ENCODE results near the gene PACSIN2.
"Not testable (repeated sequence)": the region's sequence is repeated elsewhere in the genome, so short reads cannot be mapped to it uniquely, and the experiment has no call there.

The PACSIN2 gene

GRCh38 chr22:42992092-42992491, 22.9 kb downstream of the PACSIN2 start:
- DNase-seq (ENCODE audit: low read depth in 2 of 2) = no peak

- no peak for DNase-seq (ENCODE audit: low read depth in 2 of 2)
Observed at GRCh38 chr22:42991010-42991651, 23.8 kb downstream of the PACSIN2 start.

GRCh38 chr22:42990131-42990838, 24.7 kb downstream of the PACSIN2 start:
- no peak for DNase-seq (ENCODE audit: low read depth in 2 of 2)

GRCh38 chr22:42986115-42986514, 28.8 kb downstream of the PACSIN2 start:
- no peak for DNase-seq (ENCODE audit: low read depth in 2 of 2)

- DNase-seq (ENCODE audit: low read depth in 2 of 2) = no peak
Observed at GRCh38 chr22:42985531-42985905, 29.4 kb downstream of the PACSIN2 start.

- no peak for DNase-seq (ENCODE audit: low read depth in 2 of 2)
Observed at GRCh38 chr22:42984814-42985530, 30.0 kb downstream of the PACSIN2 start.

- no peak for DNase-seq (ENCODE audit: low read depth in 2 of 2)
Observed at GRCh38 chr22:42984397-42984796, 30.6 kb downstream of the PACSIN2 start.

GRCh38 chr22:42983470-42983869, 31.5 kb downstream of the PACSIN2 start:
- DNase-seq (ENCODE audit: low read depth in 2 of 2) = no peak

GRCh38 chr22:42979606-42980005, 35.3 kb downstream of the PACSIN2 start:
- DNase-seq (ENCODE audit: low read depth in 2 of 2) = no peak

GRCh38 chr22:42978453-42979103, 36.4 kb downstream of the PACSIN2 start:
- no peak for DNase-seq (ENCODE audit: low read depth in 2 of 2)

GRCh38 chr22:42977569-42977968, 37.4 kb downstream of the PACSIN2 start:
- no peak for DNase-seq (ENCODE audit: low read depth in 2 of 2)

GRCh38 chr22:42976217-42976933, 38.6 kb downstream of the PACSIN2 start:
- DNase-seq (ENCODE audit: low read depth in 2 of 2) = no peak

- no peak for DNase-seq (ENCODE audit: low read depth in 2 of 2)
Observed at GRCh38 chr22:42974223-42974622, 40.7 kb downstream of the PACSIN2 start.

- no peak for DNase-seq (ENCODE audit: low read depth in 2 of 2)
Observed at GRCh38 chr22:42973536-42973881, 41.4 kb downstream of the PACSIN2 start.

- DNase-seq (ENCODE audit: low read depth in 2 of 2) = no peak
Observed at GRCh38 chr22:42972649-42973535, 42.1 kb downstream of the PACSIN2 start.

- DNase-seq (ENCODE audit: low read depth in 2 of 2) = not testable (repeated sequence)
Observed at GRCh38 chr22:42971473-42971860, 43.5 kb downstream of the PACSIN2 start.

GRCh38 chr22:42970029-42970428, 44.9 kb downstream of the PACSIN2 start:
- DNase-seq (ENCODE audit: low read depth in 2 of 2) = no peak

- no peak for DNase-seq (ENCODE audit: low read depth in 2 of 2)
Observed at GRCh38 chr22:42969348-42969975, 45.5 kb downstream of the PACSIN2 start.

GRCh38 chr22:42967933-42968332, 47.0 kb downstream of the PACSIN2 start:
- DNase-seq (ENCODE audit: low read depth in 2 of 2) = no peak

GRCh38 chr22:42967005-42967404, 47.9 kb downstream of the PACSIN2 start:
- no peak for DNase-seq (ENCODE audit: low read depth in 2 of 2)
